ENCODE results near the gene EPHA8. TPM values are rescaled to one million over a fixed set of nuclear protein-coding genes. Genes with fewer than 3 reads are reported as not detected.

EPHA8 gene
- total RNA-seq, 1 donor from 2014 or later: not detected

- DNase-seq: no peak
- ATAC-seq: no peak
- intact Hi-C loops (cut with micrococcal nuclease): no loop called here
Observed at GRCh38 chr1:22607154-22607553, 43.9 kb downstream of the EPHA8 start.

- DNase-seq: no peak
Observed at GRCh38 chr1:22608361-22608760, 45.1 kb downstream of the EPHA8 start.

GRCh38 chr1:22609291-22609690 is 46.0 kb downstream of the EPHA8 start:
- DNase-seq (no peak), ATAC-seq (no peak)
- intact Hi-C loops (cut with micrococcal nuclease): no loop called here

More at GRCh38 chr1:22608361-22608760, 45.1 kb downstream of the EPHA8 start:
- no peak for ATAC-seq
- intact Hi-C loops (cut with micrococcal nuclease): no loop called here

GRCh38 chr1:22611530-22611947 is 48.2 kb downstream of the EPHA8 start:
- intact Hi-C loops (cut with micrococcal nuclease): no loop called here
- ATAC-seq (peak; percentile 58), DNase-seq (peak; percentile 72)

- intact Hi-C loops (cut with micrococcal nuclease): no loop called here
- ATAC-seq: no peak
- no peak for DNase-seq
Observed at GRCh38 chr1:22612671-22613571, 49.6 kb downstream of the EPHA8 start.

GRCh38 chr1:22613572-22613918 is 50.3 kb downstream of the EPHA8 start:
- intact Hi-C loops (cut with micrococcal nuclease): no loop called here
- no peak for DNase-seq
- no peak for ATAC-seq

GRCh38 chr1:22613951-22614350 is 50.7 kb downstream of the EPHA8 start:
- ATAC-seq (no peak), DNase-seq (no peak)
- intact Hi-C loops (cut with micrococcal nuclease): no loop called here

GRCh38 chr1:22615886-22616285 is 52.6 kb downstream of the EPHA8 start:
- ATAC-seq: no peak
- intact Hi-C loops (cut with micrococcal nuclease): no loop called here

GRCh38 chr1:22616571-22616970 is 53.3 kb downstream of the EPHA8 start:
- DNase-seq (no peak), ATAC-seq (no peak)
- intact Hi-C loops (cut with micrococcal nuclease): no loop called here

More at GRCh38 chr1:22615886-22616285, 52.6 kb downstream of the EPHA8 start:
- DNase-seq: no peak

GRCh38 chr1:22618056-22618455 is 54.8 kb downstream of the EPHA8 start:
- DNase-seq (no peak), ATAC-seq (no peak)
- intact Hi-C loops (cut with micrococcal nuclease): no loop called here

GRCh38 chr1:22619252-22619651 is 56.0 kb downstream of the EPHA8 start:
- DNase-seq (no peak), ATAC-seq (no peak)
- intact Hi-C loops (cut with micrococcal nuclease): no loop called here

GRCh38 chr1:22619798-22620197 is 56.5 kb downstream of the EPHA8 start:
- no peak for DNase-seq
- intact Hi-C loops (cut with micrococcal nuclease): no loop called here
- ATAC-seq: no peak

- intact Hi-C loops (cut with micrococcal nuclease): no loop called here
- DNase-seq (no peak), ATAC-seq (no peak)
Observed at GRCh38 chr1:22621761-22622160, 58.5 kb downstream of the EPHA8 start.

GRCh38 chr1:22625262-22625925 is 62.1 kb downstream of the EPHA8 start:
- DNase-seq (no peak), ATAC-seq (no peak)
- intact Hi-C loops (cut with micrococcal nuclease): no loop called here

- intact Hi-C loops (cut with micrococcal nuclease): no loop called here
- DNase-seq (no peak), ATAC-seq (no peak)
Observed at GRCh38 chr1:22626237-22627157, 63.2 kb downstream of the EPHA8 start.

GRCh38 chr1:22627331-22627730 is 64.0 kb downstream of the EPHA8 start:
- intact Hi-C loops (cut with micrococcal nuclease): no loop called here
- no peak for ATAC-seq
- no peak for DNase-seq

GRCh38 chr1:22628698-22629444 is 65.6 kb downstream of the EPHA8 start:
- DNase-seq (no peak), ATAC-seq (no peak)
- intact Hi-C loops (cut with micrococcal nuclease): no loop called here

- no peak for ATAC-seq
- intact Hi-C loops (cut with micrococcal nuclease): loop anchor here (10.0 kb wide), 1 partner anchor 205 kb away; no protein-coding TSS in a partner anchor
- DNase-seq: no peak
Observed at GRCh38 chr1:22629886-22630285, 66.6 kb downstream of the EPHA8 start.

Measured in left ventricle myocardium superior (tissue), 1 donor.